HTERT RPE-1 (cell line): Measurements from ENCODE around the gene COL23A1.

ENCODE experiments used
- in situ Hi-C: fragments of 300-500 bp; cut with MboI; formaldehyde crosslinking; loops from 4 replicates; pipeline ENCODE4 v1.14.3; 2020; ENCODE audit warnings: low sequenced_read_pairs

Gene COL23A1

DNA sequence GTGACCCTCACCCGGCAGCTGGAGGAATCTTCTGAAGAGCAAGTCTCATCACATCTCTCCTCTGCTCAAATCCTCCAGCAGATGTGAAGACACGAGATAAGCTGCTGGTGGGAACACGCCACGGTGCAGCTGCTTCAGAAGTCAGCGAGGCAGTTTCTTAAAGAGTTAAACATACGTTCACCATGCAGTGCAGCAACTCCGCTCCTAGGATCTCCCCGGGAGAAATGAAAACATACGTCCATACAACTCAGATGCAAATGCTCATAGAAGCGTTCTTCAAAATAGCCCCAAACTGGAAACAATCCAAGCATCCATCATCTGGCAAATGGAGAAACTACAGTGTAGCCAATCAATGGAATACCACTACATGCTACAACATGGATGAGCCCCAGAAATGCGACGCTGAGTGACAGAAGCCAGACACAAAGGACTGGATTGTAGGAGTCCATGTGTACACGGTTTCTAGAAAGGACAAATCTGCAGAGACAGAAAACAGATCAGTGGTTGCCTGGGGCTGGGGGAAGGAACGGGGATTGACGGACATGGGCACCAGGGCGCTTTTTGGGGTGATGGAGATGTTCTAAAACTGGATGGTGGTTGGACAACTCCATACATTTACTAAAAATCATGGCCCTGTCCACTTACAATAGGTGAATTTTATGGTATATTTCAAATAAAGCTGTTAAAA lies 150.6 kb downstream of the COL23A1 start:
- in situ Hi-C loops: no loop called here

DNA sequence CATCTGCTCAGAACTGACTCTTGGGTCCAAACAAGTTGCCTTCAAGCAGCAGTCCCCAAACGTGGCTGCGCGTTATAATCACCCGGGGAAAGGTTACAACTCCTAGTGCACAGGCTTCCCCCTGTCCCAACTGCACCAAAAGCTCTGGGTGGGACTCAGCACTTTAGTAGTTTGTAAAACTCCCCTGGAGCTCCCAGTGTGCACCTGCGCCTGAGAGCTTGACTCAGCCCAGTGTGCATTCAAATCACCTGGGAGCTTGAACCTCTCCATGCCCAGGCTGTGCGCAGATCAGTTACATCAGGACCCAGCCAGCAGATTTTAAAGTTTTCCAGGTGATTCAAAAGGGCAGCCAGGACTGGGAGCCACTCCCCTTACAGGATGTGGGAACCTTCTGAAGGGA lies 151.4 kb downstream of the COL23A1 start:
- in situ Hi-C loops: no loop called here

DNA sequence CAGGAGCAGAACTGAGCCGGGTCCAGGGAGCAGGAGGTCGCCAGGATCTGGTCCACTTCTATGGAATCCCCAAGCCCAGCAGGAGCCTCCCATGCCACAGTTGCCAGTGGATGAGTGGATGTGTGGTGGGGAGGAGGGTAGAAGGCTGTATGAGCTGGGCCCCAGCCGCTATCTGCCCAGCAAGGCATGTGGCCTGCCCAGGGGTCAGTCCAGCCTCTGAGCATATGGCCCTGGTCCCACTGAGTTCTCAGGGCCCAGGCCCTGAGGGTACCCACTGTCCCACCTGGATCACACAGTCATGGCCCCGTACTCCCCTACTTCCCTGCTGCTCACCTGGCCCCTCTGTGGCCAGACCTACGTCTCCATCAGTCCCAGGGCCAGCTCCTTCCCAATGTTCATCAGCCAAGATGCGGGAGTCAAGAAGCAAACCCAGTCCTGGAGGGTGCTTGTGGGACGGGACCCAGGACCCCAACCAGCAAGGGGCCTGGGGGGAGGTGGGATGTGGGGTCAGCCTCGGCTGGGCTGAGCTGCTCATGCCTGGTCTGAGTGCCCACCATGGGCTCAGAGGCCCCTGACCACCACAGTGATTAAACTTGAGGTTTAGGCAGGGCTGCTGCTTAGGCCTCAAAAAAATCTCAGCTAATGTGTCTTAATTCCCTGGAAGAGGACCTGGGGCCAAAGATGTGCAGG lies 152.7 kb downstream of the COL23A1 start:
- in situ Hi-C loops: no loop called here

DNA sequence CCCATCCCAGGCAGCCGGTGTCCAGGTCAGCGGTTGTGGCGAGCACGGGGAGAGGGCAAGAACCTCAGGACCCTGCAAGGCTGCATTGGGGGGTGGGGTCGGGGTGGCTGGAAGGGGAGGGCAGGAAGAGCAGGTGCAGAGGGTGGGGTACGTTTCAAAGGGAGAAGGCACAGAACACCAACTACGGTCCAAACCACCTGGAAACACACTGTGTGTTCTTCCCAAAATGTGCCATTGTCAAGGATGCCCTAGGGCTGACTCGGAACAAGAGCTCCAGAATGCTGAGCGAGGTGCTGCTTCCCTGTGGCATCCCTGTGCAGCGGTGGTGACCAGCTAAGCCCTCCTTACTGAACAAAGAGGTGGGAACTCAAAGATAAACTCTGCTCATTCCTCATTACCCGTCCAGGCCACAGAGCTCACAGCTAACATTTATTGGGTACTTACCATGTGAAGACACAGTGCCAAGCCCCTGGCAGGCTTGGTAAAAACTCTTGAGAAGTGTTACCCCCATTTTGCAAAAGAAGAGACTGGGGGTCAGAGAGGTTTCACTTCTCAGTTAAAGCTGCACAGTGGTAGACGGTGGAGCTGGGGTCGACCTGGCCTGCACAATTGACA lies 153.8 kb downstream of the COL23A1 start:
- in situ Hi-C loops: no loop called here

DNA sequence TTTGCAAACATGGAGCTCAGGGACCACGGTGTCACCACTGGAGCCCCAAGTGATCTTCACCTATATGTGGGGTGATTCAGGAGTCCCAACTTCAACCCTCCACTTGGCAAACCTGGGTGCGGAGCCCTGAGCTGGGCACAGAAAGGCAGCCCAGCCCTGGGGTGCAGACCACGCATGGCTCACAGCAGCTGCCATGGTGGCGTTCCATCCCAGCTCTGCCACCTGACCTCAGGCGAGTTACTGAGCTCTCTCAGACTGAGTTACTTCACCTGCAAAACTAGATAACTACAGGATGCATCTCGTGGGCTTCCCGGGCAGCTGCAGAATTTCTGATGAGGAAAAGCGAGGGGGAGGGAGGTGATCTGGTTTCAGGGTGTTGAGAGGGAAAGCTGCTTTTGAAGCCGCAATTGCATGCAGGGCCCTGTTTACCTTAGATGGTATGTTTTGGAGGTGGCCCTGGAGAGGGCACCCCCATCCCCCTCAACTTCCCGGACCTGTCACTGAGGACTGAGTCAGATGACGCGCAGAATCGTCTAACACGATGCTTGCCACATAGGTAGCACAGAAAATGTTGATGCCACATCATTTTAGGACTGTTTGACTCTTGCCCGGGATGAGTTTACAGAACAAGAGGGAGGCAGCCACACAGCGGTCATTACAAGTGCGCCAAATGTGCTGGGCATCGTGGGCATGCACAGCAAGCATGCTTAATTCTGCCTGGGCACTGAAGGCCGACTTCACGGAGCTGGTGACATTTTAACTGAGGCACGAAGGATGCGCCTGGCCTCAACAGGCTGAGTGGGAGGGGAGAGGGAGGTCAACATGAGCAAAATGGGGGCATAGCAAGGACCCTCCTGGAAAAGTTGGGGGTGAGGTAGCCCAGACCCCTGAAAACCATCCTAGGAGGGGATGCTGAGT lies 154.6 kb downstream of the COL23A1 start:
- in situ Hi-C loops: no loop called here

DNA sequence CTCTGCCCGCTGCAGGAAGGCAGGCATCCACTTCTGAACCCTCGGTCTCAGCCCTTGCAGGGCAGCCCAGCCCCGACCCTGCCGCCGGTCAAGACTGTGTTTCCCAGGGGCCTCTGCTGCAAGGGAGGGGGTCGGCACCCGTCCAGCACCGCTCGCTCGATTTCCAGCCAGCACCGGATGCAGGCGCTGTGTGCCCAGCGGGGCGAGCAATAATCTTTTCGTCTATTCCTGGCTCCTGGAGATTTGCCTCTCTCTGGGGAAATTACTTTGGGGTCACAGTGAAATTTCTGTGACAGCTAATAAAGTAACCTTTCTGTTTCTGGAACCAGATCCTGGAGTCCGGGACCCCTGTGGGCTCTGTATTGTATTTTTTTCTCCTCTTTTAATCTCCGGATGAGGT lies 155.3 kb downstream of the COL23A1 start:
- in situ Hi-C loops: no loop called here

DNA sequence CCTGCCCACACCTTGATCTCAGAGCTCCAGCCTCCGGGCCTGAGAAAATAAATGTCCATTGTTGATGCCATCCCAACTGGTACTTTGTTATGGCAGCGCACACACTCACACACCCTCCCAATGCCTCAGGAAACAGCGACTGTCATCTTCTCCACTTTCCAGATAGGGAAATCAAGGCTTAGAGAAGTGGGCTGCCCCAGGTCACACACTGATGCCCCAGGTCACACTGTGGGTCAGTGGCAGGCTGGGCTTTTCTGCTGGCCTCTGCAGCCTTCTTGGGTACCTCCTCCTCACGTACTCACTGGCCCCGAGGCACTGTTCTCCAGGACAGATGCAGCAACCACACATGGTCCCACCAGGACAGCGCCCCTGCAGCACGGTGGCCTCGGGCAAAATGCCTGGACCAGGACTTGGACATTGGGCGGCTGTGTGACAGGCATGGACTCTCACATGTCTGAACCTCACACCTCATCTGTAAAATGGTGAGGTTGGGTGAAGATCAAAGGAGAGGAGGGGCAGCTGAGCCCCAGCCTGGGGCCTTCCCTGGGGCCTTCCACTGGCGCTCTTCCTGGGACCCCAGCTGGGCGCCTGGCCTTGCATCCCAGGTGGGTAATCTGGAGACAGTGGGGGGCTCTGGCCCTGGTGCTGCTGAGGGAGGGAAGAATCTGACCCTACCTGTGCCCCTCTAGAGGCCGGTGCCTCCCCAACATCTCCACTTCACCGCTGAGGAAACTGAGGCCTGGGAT lies 156.0 kb downstream of the COL23A1 start:
- in situ Hi-C loops: no loop called here

DNA sequence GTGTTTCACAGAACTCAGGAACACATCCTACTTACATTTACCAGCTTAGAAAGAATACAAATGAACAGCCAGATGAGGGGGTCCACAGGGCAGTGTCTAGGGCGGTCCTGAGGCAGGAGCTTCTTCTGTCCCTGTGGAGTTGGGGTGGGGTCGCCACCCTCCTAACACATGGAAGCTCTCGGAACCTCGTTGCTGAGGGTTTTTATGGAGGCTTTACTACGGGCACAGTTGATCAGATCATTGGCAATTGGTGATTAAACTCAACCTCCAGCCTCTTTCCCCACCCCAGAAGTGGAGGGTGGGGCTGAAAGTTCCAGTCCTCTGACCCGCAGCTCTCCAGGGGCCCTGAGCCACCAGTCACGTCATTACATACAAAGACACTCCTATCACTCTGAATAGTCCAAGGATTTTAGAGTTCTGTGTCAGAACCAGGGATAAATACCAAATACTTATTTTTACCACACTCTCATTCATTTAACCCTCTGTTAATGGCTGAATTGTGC lies 156.9 kb downstream of the COL23A1 start:
- in situ Hi-C loops: no loop called here

DNA sequence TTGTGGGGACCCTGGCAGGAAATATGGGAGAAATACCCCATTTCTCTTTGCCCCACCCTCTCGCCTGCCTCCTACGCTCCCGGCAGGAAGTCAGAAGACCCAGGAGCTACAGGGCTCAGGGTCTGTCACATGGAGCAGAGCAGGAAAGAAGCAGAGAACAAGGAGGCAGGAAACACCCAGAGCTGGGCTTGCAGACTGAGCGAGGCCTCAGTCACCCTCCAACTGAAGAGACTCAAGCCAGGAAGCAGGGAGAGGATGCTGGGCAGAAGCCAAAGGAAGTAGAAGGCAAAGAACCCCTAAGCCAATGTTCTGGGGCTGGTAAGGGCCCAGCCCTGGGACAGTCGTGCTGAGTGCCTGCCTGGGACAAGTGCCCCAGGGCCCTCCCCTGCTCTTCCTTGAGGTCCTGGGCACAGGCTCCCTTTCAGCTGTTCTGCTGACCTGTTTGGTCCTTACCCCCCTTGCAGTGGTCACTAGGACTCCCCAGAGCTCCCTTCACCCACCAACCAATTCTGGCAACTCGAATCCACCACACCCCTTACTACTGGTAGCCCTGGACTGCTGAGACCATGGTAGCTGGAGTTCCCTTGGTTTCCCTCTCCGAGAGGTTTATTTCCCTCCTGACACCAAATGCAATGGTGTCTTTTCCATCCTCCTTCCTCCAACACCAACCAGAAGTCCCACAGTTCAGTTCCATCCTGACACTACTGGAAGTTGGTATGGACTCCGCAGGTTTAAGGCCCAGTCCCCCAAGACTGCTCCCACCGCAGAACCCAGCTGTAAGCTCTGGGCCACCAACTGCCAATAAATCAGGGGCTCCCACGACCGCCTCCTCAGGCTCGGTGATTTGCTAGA lies 157.5 kb downstream of the COL23A1 start:
- in situ Hi-C loops: no loop called here

DNA sequence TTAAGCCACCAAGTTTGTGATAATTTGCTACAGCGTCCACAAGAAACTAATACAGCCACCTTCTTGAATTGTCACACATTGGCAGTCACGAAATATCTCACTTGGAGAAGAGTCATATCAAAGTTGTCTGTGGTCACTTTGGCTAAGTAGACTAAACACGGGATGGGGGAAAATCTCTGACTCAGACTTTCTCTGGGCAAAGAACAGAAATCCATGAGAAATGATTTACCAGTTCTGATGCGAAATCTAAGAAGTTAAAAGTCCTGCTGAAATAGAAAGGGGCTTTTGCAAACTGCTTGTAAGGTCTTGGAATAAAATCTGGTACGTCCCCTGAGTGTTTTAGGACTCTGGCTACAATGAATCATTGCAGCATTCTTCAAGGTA lies 158.4 kb downstream of the COL23A1 start:
- in situ Hi-C loops: no loop called here

DNA sequence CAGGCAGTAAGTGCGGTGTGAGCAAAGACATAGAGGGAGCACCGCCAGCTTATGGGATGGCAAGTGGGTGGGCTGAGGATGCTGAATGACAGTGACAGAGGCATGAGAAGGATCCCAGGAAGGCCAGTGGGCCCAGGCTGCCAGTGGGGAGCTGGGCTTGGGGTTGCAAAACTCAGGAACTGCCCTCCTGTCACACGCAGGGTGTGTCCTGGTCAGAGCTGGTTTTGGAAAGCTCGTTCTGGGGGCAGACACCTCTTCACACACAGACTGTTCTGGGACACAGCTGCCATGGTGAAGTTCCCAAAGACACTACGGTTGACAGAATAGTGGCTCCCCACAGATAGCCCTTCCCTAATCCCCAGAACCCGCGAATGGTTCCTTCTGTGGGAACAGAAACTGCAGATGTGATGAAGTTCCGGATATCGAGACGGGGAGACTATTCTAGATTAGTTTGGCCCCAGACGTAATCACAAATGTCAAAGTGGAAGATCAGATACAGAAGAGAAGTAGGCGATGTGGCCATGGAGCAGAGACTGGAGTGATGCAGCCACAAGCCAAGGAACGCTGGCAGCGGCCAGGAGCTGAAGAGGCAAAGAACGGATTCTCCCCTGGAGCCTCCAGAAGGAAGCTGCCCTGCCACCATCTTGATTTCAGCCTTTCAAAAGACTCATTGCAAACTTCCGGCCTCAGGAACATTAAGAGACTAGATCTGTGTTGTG lies 159.0 kb downstream of the COL23A1 start:
- in situ Hi-C loops: no loop called here

DNA sequence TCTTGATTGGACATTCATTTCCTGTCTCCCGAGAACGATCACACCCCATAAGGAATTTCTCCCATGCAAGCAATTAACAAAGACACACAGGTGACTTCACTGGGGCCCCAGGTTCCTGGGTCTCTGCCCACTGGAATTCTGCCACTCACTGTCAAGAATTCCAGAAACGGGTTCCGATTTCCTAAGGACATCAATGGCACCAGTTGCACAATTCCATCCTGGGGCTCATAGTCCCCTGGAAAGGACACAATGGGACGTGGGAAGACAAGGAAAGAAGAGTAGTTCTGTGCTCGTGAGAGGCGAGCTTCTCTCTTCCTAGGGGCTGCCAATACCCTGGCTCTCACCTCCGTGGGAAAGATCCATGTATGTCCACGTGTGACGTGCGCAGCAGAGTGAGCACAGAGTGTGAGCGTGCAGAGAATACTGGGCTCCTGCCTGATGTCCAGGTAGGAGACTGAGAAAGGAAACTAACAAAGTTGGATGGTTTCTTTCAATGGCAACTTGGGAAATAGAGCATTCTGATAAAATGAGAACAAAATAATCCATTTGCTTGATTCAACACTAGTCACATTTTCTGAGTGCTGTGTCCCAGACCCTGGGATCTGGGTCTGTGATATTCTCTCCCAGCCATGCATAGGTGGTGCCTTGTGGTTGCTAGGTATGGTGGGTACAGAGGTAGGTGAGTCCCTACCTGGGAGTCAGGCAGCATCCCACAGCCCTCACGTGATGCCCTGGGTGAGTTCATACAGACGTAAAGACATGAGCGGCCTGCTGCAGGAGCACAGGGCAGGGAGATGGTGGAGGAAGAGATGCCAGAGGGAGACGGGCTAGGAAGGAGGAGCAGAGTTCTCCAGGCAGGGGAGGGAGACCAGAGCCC lies 159.8 kb downstream of the COL23A1 start:
- in situ Hi-C loops: no loop called here

DNA sequence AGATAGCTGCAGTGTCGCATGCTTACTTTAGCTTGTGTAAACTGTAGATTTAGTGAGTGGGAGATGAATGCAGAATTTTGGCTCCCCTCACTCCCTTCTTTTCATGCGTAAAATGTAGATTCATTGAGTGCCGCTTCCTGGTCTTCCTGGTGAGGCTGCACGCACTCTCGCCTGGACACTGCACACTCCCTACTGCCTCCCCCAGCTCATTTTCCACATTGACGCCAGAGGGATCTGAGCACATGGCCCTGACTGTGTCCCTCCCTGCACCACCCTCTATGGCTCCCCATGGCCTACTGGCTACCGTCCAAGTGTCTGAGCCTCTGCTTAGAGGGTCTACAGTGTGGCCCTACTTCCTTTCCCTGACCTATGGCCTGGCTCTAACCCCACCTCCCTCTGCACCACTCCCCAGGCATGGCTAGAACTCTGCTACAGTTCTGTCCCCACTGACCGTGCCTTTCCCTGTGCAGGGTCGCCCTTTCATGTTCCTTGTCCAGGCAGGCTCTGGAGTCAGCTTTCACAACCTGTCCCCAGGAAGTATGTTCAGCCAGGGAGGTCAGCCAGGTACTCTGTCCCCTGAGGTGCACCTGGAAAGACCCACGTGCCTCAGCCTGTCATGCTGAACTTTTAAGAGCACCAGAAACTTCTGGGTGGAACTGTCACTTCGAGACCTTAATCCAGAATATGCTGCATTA lies 160.6 kb downstream of the COL23A1 start:
- in situ Hi-C loops: no loop called here

DNA sequence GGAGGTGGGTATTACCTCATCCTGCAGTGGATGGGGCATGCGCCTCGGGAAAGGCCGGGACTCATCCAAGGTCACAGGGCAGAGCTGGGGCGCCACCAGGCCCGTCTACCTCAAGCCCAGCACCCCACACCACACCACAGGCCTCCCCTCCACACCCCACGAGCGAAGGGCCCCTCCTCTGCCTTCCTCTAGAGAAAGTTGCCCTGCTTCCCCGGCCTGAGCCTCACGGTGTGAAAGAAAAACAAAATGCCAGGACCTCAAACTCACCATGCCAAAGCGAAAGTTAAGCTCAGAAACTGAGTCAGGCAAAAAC lies 161.1 kb downstream of the COL23A1 start:
- in situ Hi-C loops: no loop called here

DNA sequence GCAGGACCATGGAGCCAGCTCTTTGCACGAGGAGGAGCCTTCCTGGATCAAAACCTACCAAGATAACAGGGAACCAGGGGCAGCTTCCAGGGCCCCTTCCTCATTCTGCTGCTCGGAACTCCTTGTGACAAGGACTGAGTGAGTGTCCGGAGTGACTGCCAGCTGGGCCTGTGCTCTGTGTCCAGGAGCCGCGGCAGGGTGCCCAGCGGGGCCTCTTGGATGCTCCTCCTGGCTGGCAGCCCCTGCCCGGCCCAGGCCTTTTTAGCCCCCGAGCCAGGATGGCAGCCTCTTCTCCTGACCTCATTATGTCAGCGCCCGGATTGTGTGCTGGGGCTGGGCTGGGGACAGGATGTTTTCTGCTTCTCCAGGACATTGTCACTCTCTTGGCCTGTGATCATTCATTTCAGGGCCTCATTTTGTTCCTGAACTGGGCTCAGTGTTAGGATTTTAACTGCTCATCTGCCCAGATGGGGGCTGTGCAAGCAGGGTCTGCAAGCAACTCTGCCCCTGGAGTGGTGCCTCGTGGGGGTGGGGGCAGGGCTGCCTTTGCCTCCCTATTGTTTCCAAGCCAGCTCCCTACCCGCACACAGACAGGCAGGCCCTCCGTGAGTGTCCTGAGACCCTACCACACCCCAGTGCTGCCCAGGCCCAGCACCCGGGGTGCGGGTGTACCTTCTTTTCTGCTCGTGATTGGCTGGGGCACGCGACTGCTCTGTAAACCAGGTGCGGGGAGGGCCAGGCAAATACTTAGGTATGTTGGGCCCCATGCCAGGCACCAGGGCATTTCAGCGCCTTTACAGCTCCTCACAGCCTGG lies 161.6 kb downstream of the COL23A1 start:
- in situ Hi-C loops: no loop called here

DNA sequence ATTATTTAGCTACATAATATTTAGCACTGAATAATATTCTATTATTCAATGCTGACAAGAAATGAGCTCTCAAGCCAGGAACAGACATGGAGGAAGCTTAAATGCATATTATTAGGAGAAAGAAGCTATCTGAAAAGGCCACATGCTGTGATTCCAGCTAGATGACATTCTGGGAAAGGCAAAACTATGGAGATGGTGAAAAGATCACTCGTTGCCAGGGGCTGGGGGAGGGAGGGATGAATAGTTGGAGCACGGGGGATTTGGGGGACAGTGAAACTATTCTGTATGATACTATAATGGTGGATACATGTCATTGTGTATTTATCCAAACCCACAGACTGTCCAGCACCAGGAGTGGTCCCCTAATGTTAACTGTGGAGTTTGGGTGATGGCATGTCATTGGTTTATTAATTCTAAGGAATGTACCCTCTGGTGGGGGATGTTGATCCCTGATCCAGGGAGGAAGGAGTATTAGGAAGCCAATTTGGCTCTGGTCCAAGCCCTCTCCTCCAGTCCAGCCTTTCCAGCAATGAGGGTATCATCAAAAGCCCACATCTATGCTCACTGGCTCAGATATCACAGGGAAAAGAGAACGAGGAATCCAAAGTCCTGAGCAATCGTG lies 162.5 kb downstream of the COL23A1 start:
- in situ Hi-C loops: no loop called here
